LNCAP (cell line): ENCODE data around the gene KBTBD8.

Experiments
- TF ChIP-seq, protein P1 (sequence below): fragments of 450-650 bp; IDR thresholded peaks from 2 replicates; pipeline ENCODE4 v1.5.1; 2017; ENCODE audit warnings: mild to moderate bottlenecking

KBTBD8 gene

DNA sequence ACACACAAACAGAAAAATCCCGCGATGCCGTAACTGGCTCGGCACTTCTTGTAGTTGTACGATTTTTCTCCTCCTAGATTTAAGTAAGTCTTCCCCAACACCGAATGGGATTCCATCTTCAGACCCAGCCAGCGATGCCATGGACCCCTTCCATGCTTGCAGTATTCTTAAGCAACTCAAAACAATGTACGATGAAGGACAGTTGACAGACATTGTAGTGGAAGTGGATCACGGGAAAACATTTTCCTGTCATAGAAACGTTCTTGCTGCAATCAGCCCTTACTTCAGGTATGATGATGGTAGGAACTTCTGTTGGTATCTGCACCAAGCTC, 763 bp downstream of the KBTBD8 start:
- TF ChIP-seq, protein P1, sequence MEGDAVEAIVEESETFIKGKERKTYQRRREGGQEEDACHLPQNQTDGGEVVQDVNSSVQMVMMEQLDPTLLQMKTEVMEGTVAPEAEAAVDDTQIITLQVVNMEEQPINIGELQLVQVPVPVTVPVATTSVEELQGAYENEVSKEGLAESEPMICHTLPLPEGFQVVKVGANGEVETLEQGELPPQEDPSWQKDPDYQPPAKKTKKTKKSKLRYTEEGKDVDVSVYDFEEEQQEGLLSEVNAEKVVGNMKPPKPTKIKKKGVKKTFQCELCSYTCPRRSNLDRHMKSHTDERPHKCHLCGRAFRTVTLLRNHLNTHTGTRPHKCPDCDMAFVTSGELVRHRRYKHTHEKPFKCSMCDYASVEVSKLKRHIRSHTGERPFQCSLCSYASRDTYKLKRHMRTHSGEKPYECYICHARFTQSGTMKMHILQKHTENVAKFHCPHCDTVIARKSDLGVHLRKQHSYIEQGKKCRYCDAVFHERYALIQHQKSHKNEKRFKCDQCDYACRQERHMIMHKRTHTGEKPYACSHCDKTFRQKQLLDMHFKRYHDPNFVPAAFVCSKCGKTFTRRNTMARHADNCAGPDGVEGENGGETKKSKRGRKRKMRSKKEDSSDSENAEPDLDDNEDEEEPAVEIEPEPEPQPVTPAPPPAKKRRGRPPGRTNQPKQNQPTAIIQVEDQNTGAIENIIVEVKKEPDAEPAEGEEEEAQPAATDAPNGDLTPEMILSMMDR = no peak

GRCh38 chr3:67000009-67000408, 1.9 kb downstream of the KBTBD8 start:
- TF ChIP-seq, protein P1 = no peak

- TF ChIP-seq, protein P1 = no peak
Measured at GRCh38 chr3:67001086-67001861, 3.2 kb downstream of the KBTBD8 start.

- TF ChIP-seq, protein P1 = no peak
Measured at GRCh38 chr3:67005974-67006373, 7.9 kb downstream of the KBTBD8 start.

DNA sequence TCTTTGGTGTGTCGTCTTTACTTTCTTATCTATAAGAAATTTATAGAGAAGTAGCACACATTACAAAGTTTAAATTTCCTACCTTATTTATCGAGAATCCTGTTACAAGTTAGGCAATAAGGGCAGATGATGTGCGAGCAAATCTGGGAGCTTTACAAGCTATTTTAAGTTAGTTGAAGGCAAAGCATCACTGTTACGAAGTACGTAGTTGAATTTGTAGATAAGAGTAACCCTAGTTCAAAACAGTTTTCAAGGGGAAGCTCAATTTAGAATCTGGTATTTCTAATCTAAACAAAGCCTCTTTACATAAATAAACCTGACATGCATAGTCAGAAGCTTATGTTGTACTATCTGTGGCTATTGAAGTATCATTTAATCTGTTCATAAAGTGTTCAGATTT, 8.4 kb downstream of the KBTBD8 start:
- TF ChIP-seq, protein P1 = no peak

DNA sequence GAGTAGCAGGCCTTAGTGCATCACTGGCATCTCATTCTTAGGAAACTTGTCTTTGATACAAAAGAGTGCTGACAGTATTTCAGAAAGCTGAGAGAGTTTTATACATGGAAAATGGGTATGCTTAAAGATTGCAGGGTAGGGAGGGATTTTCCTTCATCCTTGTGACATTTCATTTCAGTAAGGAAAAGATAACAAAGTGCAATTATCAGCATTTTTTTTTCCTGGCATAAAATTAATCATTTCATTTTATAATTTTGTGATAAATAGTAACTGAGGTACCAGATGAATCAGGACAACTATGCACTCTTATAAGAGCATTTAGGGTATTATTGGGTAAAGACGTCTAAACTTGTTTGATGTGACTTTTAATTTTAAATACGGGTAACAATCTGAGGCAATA, 10.3 kb downstream of the KBTBD8 start:
- TF ChIP-seq, protein P1 = no peak

GRCh38 chr3:67009716-67010115, 11.6 kb downstream of the KBTBD8 start:
- TF ChIP-seq, protein P1 = no peak
